Activated CD4-positive, alpha-beta T cell treated with anti-CD3 and anti-CD28 coated beads, Interleukin-2, amount 10 ng/mL, durations not matched to agents 7 days and 5 days (primary cell): Measurements from ENCODE around the gene PDGFC. TPM values are rescaled to one million over a fixed set of nuclear protein-coding genes. Genes with fewer than 3 reads are reported as not detected.
"Not testable (repeated sequence)": the region's sequence is repeated elsewhere in the genome, so short reads cannot be mapped to it uniquely, and the experiment has no call there.

Experiments
- CTCF ChIA-PET: fragments of 350-600 bp; sonication (Branson Sonifier 250); formaldehyde crosslinking; loops from one replicate; lab custom pipeline; 2021; ENCODE audit warnings: antibody characterized with exemption; lab: Charles Lee
- POLR2A ChIA-PET: fragments of 350-600 bp; sonication (Branson Sonifier 250); formaldehyde crosslinking; loops from one replicate; lab custom pipeline; 2021; ENCODE audit warnings: antibody characterized with exemption; lab: Charles Lee
- DNase-seq: peaks from one replicate; pipeline ENCODE4 v3.0.0-alpha.2; 2020
- H3K27ac Mint-ChIP-seq: one replicate; pipeline ENCODE4 v1.8.0; 2021; ENCODE audit warnings: mild to moderate bottlenecking, moderate library complexity, mixed read lengths
- H3K27me3 Mint-ChIP-seq: one replicate; pipeline ENCODE4 v1.8.0; 2021; ENCODE audit warnings: mixed read lengths
- H3K36me3 Mint-ChIP-seq: one replicate; pipeline ENCODE4 v1.8.0; 2021; ENCODE audit warnings: low read depth, mixed read lengths
- H3K4me1 Mint-ChIP-seq: one replicate; pipeline ENCODE4 v1.8.0; 2021; ENCODE audit warnings: mixed read lengths
- H3K4me3 Mint-ChIP-seq: one replicate; pipeline ENCODE4 v1.8.0; 2021; ENCODE audit warnings: mild to moderate bottlenecking, moderate library complexity, mixed read lengths
- H3K9me3 Mint-ChIP-seq: one replicate; pipeline ENCODE4 v1.8.0; 2021; ENCODE audit warnings: mixed read lengths
- total RNA-seq, 2 experiments: library from RNA; stranded (reverse); gene quantifications; one replicate each; pipeline ENCODE4 v1.2.3, GENCODE V29; 2021

The PDGFC gene
- total RNA-seq, 2 experiments from 2014 or later, result not detected

DNA sequence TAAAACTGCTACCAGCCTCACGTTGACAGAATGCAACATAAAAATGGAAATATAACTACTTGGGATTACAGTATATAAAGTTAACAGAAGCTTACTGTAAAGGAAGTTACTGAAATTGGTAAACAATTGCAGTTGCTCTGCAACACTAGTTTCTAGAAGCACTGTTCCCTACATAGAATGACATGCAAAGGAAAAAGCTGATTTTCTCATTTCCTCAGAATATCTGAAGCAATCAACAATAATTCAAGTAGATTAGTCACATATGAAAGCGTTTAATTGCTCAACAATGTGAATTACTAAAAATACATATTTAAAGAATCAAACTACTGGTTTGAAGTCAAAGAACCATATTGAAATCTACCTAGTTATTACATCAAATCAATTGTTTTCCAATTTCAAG lies 31.8 kb downstream of the PDGFC start:
- no peak overlapping the region for H3K4me3 Mint-ChIP-seq
- DNase-seq, result no peak
- H3K27ac Mint-ChIP-seq, result no peak overlapping the region
- H3K4me1 Mint-ChIP-seq, result no peaks in the 10 kb centered on the region
- no peaks in the 10 kb centered on the region for H3K9me3 Mint-ChIP-seq
- no peaks in the 10 kb centered on the region for H3K36me3 Mint-ChIP-seq
- ChIA-PET POLR2A (no interaction called here), CTCF (no interaction called here)
- H3K27me3 Mint-ChIP-seq, result no peaks in the 10 kb centered on the region

- POLR2A ChIA-PET, result no interaction called here
- Mint-ChIP-seq H3K27ac (no peak overlapping the region), H3K4me1 (no peaks in the 10 kb centered on the region), H3K27me3 (no peaks in the 10 kb centered on the region), H3K36me3 (no peaks in the 10 kb centered on the region), H3K4me3 (no peak overlapping the region), H3K9me3 (no peaks in the 10 kb centered on the region)
- CTCF ChIA-PET, result no interaction called here
- no peak for DNase-seq
Observed at GRCh38 chr4:156939139-156939538, 32.5 kb downstream of the PDGFC start.

- Mint-ChIP-seq H3K9me3 (no peaks in the 10 kb centered on the region), H3K4me1 (no peaks in the 10 kb centered on the region), H3K4me3 (no peak overlapping the region), H3K27me3 (no peaks in the 10 kb centered on the region), H3K36me3 (no peaks in the 10 kb centered on the region), H3K27ac (no peak overlapping the region)
- DNase-seq, result no peak
- ChIA-PET CTCF (no interaction called here), POLR2A (no interaction called here)
Observed at GRCh38 chr4:156934259-156934635, 37.4 kb downstream of the PDGFC start.

- ChIA-PET CTCF (no interaction called here), POLR2A (no interaction called here)
- Mint-ChIP-seq H3K27ac (peak overlapping the region; percentile 52), H3K4me1 (no peaks in the 10 kb centered on the region), H3K27me3 (no peaks in the 10 kb centered on the region), H3K4me3 (no peak overlapping the region), H3K36me3 (no peaks in the 10 kb centered on the region), H3K9me3 (no peaks in the 10 kb centered on the region)
- no peak for DNase-seq
Observed at GRCh38 chr4:156933633-156934258, 37.9 kb downstream of the PDGFC start.

- H3K4me3 Mint-ChIP-seq, H3K9me3 Mint-ChIP-seq, H3K27me3 Mint-ChIP-seq, H3K4me1 Mint-ChIP-seq, H3K27ac Mint-ChIP-seq, POLR2A ChIA-PET, H3K36me3 Mint-ChIP-seq, CTCF ChIA-PET, DNase-seq: not testable (repeated sequence)
Observed at GRCh38 chr4:156932360-156932759, 39.2 kb downstream of the PDGFC start.

DNA sequence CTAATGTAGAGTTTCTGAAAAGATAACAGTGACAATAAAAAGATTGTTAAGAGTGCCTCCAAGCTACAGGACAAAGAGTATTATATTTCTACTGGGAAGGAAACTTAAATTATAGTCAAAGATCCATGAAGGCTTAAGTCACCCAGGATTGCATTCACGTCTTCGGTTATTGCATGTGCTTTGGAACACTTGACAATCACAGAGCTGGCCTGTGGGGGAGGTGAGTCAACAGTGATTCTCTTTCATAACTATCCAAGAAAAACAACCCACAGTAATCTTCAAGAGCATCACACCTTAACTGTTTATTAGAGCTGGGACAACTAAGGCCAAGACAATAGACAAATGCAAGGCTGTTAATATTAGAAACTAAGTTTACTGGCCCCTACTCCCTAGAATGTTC lies 40.3 kb downstream of the PDGFC start:
- H3K27ac Mint-ChIP-seq, result no peak overlapping the region
- DNase-seq, result no peak
- H3K36me3 Mint-ChIP-seq, result no peaks in the 10 kb centered on the region
- H3K27me3 Mint-ChIP-seq, result no peaks in the 10 kb centered on the region
- H3K9me3 Mint-ChIP-seq, result peaks cover 5% of the 10 kb centered on the region
- ChIA-PET POLR2A (no interaction called here), CTCF (no interaction called here)
- no peak overlapping the region for H3K4me3 Mint-ChIP-seq
- no peaks in the 10 kb centered on the region for H3K4me1 Mint-ChIP-seq

- Mint-ChIP-seq H3K4me3 (no peak overlapping the region), H3K27ac (no peak overlapping the region), H3K4me1 (no peaks in the 10 kb centered on the region), H3K27me3 (no peaks in the 10 kb centered on the region), H3K9me3 (peaks cover 5% of the 10 kb centered on the region), H3K36me3 (no peaks in the 10 kb centered on the region)
- ChIA-PET POLR2A (no interaction called here), CTCF (interaction anchor here (0.6 kb wide), 1 partner anchor 9 kb away, joined by 3 read pairs; no protein-coding TSS in a partner anchor)
- DNase-seq, result no peak
Observed at GRCh38 chr4:156929386-156930105, 42.1 kb downstream of the PDGFC start.

DNA sequence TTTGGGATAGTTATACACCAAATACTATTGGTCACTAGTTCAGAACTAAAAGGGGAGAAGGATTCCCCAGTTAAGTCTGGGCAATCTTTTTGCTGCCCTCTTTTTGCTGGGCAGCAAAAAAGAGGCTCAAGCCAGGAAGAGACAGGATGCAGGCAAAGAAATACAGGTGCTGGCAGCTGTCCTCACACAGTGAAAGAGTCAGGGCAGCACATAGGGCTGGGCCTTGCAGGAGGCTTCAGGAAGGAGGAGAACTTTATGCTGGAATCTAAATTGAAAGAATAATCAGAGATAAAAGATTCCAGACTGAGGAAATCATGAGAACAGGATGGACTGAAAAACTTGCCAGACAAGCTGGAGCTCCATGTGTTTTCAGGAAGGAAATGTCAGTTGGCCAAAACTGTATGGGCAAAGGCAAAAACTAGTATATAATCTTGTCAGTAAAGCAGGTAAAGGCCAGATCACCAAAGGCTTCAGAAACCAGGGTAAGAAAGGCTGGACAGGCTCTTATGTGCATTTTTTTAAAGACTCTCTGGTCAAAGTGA lies 46.8 kb downstream of the PDGFC start:
- no peaks in the 10 kb centered on the region for H3K4me1 Mint-ChIP-seq
- POLR2A ChIA-PET, result no interaction called here
- no peaks in the 10 kb centered on the region for H3K27me3 Mint-ChIP-seq
- no peak overlapping the region for H3K4me3 Mint-ChIP-seq
- DNase-seq, result no peak
- CTCF ChIA-PET, result no interaction called here
- no peak overlapping the region for H3K27ac Mint-ChIP-seq
- H3K36me3 Mint-ChIP-seq, result no peaks in the 10 kb centered on the region
- peaks cover 5% of the 10 kb centered on the region for H3K9me3 Mint-ChIP-seq

- no peaks in the 10 kb centered on the region for H3K27me3 Mint-ChIP-seq
- CTCF ChIA-PET, result no interaction called here
- H3K27ac Mint-ChIP-seq, result no peak overlapping the region
- H3K36me3 Mint-ChIP-seq, result no peaks in the 10 kb centered on the region
- no peak for DNase-seq
- H3K4me1 Mint-ChIP-seq, result no peaks in the 10 kb centered on the region
- POLR2A ChIA-PET, result no interaction called here
- no peak overlapping the region for H3K4me3 Mint-ChIP-seq
- H3K9me3 Mint-ChIP-seq, result peaks cover 5% of the 10 kb centered on the region
Observed at GRCh38 chr4:156923525-156923924, 48.1 kb downstream of the PDGFC start.

GRCh38 chr4:156915221-156915620 lies 56.4 kb downstream of the PDGFC start:
- H3K36me3 Mint-ChIP-seq, result no peaks in the 10 kb centered on the region

DNA sequence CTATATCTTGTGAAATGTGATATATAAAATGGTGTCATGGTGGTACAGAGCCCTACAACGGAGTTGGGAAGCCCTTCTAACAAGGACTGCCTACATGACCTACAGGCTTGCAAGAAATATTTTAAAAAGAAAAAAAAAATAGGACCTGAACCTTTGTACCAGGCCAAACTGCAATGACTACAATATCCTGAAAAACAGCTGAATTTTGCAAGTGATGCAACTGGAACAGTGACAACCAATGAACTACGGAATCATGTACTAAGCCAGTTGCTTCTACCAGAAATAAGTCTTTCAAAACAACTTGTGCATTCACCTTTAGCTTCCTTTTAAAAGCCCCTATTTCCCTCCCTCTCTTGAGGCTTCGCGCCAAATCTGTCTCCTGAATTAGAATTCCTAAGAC lies 58.4 kb downstream of the PDGFC start:
- Mint-ChIP-seq H3K27me3 (no peaks in the 10 kb centered on the region), H3K4me1 (no peaks in the 10 kb centered on the region), H3K27ac (no peak overlapping the region), H3K9me3 (peaks cover 5% of the 10 kb centered on the region), H3K4me3 (no peak overlapping the region), H3K36me3 (no peaks in the 10 kb centered on the region)
- POLR2A ChIA-PET, result no interaction called here
- CTCF ChIA-PET, result no interaction called here
- DNase-seq, result no peak

More at GRCh38 chr4:156915221-156915620, 56.4 kb downstream of the PDGFC start:
- Mint-ChIP-seq H3K9me3 (peaks cover 5% of the 10 kb centered on the region), H3K27ac (no peak overlapping the region), H3K4me3 (no peak overlapping the region), H3K27me3 (no peaks in the 10 kb centered on the region), H3K4me1 (no peaks in the 10 kb centered on the region)
- DNase-seq, result no peak
- ChIA-PET POLR2A (no interaction called here), CTCF (interaction anchor here (0.5 kb wide), 1 partner anchor 153 kb away, joined by 5 read pairs; no protein-coding TSS in a partner anchor)

DNA sequence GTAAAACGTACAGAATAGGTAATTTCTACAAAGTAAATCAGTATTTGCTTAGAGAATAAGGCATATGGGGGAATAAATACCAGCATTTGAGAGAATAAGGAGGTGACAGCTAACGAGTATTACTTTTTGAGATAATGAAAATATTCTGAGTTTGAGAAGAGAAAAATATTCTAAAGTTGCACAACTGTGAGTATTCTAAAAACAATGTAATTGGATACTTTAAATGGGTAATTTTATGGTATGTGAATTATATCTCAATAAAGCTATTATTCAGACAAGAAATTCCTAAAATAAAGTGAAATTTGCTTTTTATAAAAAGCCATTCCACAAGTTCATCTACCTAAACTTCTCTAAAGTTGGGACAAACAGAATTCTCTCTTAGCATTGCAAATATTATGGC lies 62.6 kb downstream of the PDGFC start:
- CTCF ChIA-PET, result no interaction called here
- no peak for DNase-seq
- no peaks in the 10 kb centered on the region for H3K9me3 Mint-ChIP-seq
- no peaks in the 10 kb centered on the region for H3K27me3 Mint-ChIP-seq
- no peaks in the 10 kb centered on the region for H3K36me3 Mint-ChIP-seq
- no peak overlapping the region for H3K4me3 Mint-ChIP-seq
- H3K27ac Mint-ChIP-seq, result no peak overlapping the region
- POLR2A ChIA-PET, result no interaction called here
- H3K4me1 Mint-ChIP-seq, result no peaks in the 10 kb centered on the region

- CTCF ChIA-PET, result no interaction called here
- no peak overlapping the region for H3K27ac Mint-ChIP-seq
- no peak overlapping the region for H3K4me3 Mint-ChIP-seq
- no peaks in the 10 kb centered on the region for H3K27me3 Mint-ChIP-seq
- no peaks in the 10 kb centered on the region for H3K9me3 Mint-ChIP-seq
- POLR2A ChIA-PET, result no interaction called here
- no peaks in the 10 kb centered on the region for H3K4me1 Mint-ChIP-seq
- DNase-seq, result no peak
- H3K36me3 Mint-ChIP-seq, result no peaks in the 10 kb centered on the region
Observed at GRCh38 chr4:156906325-156906724, 65.3 kb downstream of the PDGFC start.
